NCI-H524 (cell line): ENCODE results near the gene EHMT1.
A peak's percentile ranks its signal among the peaks of the same experiment; 100 is the strongest.

Experiments
- DNase-seq, 2 experiments: peaks; one replicate each; lab custom pipeline; 2025; lab: John Stamatoyannopoulos, UW

The EHMT1 gene

DNA sequence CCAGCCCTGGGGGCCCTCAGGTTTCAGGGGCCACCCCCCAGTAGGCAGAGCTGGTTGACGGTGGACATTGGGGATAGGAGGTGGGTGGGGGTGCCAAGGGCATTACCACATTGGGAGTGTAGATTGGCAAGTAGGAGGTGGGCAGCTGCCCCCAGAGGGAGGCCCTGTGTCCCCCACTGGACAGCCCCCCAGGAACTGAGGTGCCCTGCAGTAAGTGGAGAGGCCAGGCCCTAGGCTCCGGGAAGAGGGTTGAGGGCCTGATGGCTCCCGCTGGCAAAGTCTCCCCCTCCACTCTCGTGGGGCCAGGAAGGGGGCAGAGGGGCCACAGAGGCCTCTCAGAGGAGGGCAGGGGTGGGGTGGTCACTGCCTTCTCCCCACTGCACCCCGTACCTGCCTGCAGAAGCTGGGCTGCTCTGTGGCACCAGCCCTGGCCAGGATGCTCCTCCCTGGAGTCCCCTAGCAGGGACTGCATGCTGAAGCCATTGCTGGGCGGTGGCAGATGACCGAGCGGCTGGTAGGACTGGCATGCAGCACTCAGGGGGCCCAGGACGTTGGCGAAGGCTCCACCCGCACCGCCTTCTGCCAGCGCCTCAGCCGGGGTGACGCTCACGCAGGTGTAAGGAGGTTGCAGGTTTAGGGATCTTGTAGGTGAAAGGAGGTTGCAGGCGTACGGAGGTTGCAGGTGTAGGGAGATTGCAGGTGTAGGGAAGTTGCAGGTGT lies 169.1 kb downstream of the EHMT1 start:
- no peak for DNase-seq

DNA sequence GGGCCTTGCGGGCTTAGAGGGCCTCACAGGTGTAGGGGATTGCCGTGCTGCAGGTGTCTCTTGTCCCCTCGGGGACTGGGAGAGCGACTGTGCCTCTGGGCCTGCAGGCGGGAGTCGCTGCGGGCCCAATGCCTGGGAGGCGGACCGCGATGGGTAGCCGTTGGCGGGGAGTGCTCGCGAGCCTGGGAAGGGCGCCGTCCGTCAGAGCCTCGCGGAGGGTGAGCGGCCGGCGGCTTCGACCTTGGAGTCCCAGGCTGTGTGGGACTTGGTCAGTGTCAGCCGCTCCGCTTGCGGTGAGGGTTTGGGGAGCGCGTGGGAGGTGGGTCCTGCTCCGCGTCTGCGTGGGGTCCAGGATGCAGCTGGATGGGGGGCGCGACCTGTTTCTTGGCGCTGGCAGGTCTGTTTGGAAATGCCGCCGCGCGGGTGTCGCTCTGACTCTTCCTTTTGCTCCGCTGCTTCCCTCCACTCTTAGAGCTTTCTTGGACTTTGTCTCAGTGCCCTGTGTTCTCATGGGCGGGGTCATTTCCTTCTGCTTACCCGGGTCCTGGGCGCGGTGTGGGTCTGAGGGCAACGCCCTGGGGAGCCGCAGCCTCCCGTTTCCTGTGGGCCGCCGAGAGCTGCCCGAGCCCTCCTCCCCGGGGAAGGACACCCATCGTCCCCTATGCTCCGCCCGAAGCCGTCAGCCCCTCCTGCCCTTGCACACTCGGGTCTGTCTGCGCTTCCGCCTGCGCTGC lies 169.9 kb downstream of the EHMT1 start:
- no peak for DNase-seq

DNA sequence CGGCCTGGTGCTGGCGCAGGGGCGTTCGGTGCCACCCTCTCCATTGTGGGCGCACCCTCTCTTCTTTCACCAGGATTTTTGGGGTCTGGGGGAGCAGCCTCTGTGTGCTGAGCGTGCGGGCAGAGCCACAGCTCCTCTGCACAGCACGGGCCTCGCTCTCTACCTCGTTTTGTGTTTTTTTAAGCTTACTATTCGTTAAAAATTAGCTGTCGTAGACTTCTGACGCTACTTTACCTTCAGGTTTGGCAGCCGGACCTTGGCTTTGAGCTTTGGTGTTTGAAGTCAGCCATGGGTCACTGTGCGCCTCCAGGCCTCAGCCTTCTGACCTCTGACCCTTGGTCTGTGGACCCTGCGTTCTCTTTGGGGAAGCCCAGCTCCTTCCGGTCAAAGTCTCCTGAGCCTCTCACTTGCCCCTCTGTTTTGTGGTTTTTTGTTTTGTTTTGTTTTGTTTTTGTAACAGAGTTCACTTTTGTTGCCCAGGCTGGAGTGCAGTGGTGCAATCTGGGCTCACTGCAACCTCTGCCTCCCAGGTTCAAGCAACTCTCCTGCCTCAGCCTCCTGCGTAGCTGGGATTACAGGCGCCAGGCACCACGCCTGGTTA lies 170.6 kb downstream of the EHMT1 start:
- no peak for DNase-seq

DNA sequence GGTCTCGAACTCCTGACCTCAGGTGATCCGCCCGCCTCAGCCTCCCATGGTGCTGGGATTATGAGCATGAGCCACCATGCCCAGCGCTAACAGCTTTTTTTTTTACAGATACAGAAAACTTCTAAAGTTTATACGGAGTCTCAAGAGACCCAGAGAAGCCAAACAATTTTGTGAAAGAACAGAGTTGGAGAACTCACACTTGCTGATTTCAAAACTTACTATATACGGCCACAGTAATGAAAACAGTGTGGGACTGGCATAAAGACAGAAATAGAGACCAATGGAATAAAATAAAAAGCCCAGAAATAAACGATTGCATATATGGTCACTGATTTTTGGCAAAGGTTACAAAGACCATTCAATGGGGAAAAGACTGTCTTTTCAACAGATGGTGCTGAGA lies 173.1 kb downstream of the EHMT1 start:
- no peak for DNase-seq

DNA sequence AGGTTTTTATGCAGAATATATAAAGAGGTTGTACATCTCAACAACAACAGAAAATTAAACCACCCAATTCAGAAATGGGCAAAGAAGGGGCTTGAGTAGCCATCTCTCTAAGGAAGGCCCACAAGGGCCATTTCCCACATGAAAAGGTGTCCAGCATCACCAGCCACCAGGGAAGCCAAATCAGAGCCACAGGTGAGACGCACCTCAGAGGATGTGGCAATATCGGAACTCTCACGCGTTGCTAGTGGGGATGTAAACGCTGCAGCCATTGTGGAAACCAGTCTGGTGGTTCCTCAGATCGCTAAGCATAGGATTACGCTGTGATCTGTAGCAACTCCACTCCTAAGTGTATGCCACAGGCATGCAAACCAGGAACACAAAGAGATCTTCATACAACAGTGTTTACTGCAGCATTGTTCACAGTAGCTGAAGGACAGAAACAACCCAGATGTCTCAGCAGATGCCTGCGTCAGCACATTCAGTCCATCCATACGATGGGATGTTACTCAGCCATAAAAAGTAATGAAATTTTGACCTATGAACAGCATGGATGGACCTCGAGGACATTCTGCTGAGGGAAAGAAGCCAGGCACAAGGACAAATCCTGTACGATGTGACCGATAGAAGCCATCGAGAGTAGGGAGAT lies 174.5 kb downstream of the EHMT1 start:
- DNase-seq: no peak

DNA sequence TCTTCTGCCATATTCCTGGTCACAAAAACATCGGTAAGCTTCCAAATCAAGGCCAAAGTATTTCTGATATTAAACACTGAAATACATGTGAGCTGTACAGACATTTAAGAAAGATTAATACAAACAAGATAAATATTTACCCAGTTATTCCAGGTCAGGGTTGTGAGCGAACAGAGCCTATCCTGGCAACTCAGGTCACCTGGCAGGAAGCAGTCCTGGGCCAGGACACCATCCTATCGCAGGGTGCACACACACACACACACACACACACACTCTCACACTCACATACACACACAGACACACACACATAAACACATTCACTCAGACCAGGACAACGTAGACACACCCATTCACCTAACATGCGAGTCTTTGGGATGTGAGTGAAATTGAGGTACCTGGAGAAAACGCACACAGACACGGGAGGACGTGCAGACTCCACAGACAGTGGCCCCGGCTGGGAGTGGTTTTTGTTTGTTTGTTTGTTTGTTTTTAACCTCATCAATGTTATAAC lies 176.4 kb downstream of the EHMT1 start:
- DNase-seq: no peak

DNA sequence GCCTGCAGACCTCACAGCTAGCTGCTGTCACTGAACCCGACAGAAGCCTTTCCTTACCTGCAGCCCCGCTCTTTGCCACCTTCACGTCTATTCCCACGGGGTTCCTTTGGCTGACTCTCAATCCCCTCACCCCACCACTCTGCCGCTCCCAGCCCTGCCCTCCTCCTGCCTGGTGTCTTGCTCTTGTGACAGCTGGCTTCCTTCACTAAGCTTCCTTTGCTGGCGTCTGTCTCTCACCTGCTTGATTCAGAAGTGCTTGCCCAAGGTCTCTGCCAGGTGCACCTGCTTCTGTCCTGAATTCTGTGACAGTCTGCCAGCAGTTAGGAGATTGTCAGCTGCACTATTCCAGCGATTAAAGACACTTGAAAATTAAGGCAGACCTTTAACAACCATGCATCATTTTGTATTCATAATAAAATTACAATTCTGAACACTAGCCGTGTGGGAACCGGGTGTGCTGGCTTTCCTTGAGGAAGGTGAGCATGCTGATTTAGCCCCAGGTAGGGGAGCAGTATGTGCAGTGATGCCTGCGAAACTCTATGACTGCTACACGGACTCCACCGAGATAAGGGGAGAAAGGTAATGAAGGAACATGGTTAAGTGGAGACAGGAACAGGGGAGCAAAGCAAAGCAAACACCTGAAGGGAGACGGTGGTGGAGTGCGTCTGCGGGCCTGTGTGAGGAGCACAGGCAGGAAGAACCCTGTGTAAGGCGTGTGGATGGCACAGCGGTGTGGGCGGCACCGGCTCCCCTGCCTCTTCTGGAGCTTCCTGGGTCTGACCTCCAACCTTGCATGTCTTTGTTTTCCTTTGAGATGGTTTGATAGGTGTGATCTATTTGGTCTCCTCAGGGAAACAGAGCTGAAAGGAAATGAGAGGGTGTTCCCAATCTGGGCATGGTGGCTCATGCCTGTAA lies 178.7 kb downstream of the EHMT1 start:
- peak; percentile 49 to 79 for DNase-seq

DNA sequence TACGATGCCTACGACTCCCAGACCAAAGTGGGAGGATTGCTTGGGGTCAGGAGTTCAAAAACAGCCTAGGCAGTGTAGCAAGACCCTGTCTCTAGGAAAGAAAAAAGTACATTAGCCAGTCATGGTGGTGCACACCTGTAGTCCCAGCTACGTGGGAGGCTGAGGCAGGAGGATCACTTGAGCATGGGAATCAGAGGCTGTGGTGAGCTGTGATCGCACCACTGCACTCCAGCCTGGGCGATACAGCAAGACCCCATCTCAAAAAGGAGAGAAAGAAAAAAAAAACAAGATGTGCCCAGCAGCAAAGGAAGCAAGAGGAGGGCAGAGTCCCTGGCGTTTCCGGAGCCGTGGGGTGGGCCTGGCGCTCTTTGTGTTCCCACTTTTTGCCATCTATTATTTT lies 179.3 kb downstream of the EHMT1 start:
- DNase-seq: no peak

DNA sequence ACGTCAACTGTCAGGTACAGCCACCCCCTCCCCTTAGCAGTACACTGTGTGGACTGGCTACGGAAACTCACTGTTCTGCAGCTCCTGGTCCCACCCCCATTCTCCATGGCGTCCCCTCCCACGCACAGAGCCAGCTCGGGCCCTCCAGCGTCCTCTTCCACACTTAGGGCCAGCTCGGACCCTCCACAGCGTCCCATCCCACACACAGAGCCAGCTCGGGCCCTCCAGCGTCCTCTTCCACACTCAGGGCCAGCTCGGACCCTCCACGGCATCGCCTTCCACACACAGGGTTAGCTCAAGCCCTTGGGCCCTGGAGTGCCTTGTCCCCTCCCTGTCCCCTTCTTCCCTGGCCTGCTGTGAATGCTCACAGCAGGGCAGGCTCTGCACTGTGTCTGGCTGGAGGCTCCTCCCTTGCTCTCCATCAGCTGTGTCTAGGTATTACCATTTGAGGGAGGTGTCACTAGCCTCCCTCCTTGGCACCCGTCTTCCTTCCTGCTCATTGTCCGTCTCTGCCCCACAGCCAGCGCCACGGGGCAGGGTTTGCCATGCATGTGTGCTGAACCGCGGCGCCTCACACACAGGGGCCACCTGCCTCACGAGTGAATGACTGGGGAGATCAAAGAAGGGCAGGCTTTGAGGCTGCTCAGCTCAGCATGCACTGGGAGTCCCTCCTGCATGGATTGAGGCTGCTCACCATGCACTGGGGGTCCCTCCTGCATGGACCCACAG lies 180.3 kb downstream of the EHMT1 start:
- no peak for DNase-seq

DNA sequence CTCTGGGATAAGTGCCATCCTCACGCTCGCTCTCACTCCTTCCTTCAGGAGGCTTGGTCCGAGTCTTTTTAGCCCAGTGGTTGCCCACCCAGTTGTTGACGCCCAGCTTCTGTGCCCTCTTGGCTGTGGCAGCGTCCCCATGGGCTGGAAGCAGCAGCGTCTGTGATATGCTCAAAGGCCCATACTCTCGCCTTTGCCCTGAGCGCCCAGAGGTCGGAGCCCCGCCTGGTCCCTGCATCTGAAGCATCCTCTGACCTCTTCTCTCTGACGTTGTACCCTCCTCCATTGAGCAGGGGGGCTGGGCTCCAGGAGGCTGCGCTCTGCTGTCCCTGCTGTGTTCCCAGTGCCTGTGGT lies 180.8 kb downstream of the EHMT1 start:
- DNase-seq: no peak

DNA sequence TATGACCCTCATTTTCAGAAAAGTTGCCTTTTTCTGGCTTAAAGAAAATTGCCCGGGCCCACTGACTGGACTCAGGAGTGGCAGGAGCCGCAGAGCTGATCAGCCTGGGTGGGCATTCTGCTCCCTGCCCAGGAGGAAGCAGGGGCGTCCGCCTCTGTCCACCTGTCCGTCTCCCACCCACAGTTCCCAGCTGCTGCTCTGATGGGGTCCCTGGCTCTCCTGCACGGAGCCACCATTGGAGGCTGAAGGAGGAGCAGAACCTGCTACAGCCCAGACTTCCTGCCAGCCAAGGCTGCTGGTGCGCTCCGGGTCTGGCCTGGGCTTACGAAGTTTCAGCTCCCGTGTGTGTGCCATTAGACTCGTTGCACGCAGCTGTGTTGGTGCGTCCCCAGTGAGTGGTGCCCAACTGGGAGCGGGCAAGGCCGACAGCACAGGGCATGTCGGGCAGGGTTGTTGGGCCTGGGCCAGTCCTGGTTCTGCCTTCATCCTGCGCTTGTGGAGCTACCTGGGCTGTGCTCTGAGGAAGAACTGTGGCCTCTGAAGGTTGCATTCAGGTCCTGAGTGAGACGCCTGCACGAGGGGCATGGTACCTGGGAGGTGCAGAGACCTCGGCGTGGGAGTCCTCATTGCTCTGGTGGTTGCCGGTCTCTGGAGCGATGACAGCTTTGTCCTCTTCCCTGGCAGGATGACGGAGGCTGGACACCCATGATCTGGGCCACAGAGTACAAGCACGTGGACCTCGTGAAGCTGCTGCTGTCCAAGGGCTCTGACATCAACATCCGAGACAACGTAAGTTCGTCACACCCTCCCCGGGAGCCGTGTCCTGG lies 181.6 kb downstream of the EHMT1 start:
- DNase-seq: no peak

DNA sequence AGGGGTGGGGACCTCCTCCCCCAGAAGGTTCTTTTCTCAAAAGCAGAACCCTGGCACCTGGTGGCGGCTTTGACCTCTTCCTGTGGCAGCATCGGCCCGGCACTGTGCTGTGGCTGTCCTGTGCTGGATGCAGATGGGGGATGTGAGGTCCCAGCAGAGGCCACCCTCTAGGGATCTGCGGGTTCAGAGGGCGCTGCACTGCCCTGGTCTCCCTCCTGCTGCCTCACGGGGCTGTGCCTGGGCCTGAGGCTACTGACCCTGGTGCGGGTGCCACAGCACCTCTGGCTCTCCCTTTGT lies 182.2 kb downstream of the EHMT1 start:
- no peak for DNase-seq

DNA sequence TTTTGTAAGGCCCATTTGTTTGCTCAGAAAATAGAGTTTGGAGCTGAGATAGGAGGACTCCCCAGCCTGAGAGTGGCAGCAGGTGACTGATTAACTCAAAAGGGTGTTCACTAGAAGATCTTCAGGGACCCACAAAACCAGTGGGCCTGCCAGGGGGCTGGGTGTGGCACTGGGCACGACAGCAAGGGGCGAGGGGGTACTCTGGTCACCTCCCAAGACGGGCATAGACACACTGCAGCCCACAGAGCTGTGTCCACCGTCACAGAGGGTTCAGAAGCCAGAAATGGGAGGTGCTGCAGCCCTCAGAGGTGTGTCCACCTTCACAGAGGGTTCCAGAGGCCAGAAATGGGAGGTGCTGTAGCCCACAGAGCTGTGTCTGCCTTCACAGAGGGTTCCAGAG lies 183.2 kb downstream of the EHMT1 start:
- DNase-seq: no peak

DNA sequence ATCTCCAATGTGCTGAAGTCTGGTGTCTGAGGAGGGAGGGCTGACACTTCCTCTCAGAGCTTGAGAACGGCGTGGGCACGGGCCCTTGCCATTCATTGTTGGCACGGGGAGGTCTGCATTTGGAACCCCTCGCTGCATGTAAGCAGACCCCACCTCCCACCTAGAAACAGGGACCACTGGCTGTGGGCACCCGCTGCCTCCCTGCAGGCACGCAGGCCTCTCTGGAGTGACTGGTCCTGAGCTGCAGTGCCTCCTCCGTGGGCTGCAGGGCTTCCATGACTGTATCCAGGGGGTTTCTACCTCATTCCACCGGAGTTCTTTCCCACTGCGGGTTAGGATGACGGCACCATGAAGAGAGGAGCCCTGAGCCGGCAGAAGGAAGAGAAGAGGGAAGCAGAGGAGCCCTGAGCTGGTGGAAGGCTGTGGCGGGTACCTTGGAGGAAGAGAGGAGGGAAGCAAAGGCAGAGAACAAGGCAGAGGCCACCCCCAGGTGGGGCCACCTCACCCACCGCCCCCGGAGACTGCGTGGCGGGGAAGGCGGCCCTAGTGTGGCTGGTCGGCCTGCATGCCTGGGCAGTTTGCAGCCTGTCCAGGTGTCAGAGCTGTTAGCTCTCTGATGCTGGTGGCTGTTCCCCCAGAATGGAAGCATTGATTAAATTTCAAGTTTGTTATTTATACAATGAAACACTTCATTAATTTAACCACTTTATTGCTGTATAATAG lies 183.9 kb downstream of the EHMT1 start:
- DNase-seq: no peak

DNA sequence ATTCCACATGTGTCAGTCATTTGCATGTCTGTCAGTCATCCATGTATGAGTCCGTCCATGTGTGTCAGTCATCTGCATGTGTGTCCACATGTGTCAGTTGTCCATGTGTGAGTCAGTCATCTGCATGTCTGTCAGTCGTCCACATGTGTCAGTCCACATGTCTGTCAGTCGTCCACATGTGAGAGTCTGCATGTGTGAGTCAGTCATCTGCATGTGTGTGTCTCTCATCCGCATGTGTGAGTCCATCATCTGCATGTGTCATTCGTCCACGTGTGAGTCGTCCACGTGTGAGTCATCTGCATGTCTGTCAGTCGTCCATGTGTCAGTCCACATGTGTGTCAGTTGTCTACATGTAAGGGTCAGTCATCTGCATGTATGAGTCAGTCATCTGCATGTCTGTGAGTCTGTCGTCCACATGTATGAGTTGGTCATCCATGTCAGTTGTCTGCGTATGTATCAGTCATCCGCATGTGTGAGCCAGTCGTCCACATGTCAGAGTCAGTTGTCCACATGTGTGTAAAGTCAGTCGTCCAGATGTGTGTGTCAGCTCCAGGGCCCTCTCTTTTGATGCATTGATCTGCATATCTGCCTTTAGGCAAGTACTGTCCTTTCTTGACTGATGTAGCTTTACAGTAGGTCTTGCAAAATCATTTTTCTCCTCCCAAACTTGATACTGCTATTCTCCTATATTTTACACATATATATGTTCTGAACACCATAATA lies 186.3 kb downstream of the EHMT1 start:
- DNase-seq: no peak

DNA sequence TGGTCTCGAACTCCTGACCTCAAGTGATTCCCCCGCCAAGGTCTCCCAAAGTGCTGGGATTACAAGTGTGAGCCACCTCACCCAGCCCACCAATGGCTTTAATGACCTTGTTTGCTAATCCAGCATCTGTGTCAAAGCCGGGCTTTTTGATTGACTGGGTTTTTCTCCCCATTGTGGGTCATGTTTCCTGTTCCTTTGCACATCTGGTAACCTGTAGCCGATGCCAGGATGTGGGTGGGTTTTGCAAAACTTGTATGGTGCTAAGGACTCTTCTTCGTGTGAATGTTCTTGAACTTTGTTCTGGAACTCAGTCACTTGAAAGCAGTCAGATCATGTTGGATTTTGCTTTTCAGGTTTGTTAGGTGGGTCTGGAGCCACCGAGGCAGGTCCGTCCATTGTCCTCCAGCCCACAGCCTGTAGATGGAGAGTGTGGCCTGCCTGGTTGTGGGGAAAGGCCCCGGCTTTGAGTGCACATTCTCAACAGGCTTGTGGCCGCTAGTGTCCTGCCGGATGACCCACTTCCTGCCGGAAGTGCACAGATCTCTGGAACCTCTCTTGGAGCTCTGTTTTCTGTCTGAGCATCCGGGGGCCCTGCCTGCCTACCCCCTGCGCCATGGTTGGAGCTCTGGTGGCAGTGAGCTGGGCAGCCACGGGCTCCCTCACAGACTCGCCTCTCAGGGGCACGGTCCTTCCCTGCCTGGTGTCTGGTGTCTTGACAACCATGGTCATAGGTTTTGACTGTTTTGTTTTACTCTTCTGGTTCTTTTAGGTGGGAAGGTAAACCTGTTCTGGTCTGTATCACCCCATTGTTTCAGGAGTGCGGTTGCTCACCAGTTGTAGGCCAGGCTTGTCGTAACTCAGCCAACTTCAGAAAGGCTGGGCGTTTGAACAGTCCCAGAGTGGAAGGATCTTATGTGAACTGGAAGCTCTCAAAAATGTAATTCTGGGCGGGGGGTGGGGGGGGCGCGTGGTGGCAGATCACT lies 189.2 kb downstream of the EHMT1 start:
- DNase-seq: no peak

DNA sequence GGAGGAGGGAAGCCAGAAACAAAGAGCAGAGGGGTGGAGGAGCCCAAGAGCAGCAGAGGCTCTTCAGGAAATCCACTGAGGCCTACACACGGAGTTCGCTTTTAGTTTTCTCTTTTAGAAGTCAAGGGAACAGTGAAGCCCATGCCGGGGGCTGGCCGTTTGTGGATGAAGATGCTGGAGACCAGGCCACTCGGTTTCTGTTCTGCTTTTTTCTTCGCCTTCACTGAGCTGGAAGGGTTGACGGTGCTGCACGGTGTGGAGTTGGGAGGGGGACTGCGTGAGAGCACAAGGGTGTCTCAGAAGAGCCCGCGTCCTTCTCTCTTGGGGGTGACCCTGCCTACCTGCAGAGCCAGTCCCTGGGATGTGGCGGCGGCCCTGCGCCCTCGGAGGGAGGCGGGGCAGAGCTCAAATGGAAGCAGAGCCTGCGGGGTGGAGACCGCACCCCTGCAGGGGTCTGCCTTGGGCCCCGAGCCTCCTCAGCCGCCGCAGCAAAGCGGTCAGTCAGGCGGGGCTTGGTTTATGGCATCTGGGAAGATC lies 190.3 kb downstream of the EHMT1 start:
- DNase-seq: no peak
